ENCODE data around the gene AKAP11.

The AKAP11 gene

GRCh38 chr13:42270857-42271215 lies 1.1 kb upstream of the AKAP11 start:
- TF ChIP-seq CTCF (conservative IDR thresholded peaks at IDR 0.05; ENCODE audit: control insufficient read depth, insufficient read depth, low read depth, low read length), result no peak
- peak overlapping the region; percentile 75 for H3K4me3 ChIP-seq (ENCODE audit: control insufficient read depth, low read depth, low read length)
- no peak for DNase-seq (ENCODE audit: low read depth)

- peak; percentile 98 for DNase-seq (ENCODE audit: low read depth)
- H3K4me3 ChIP-seq (ENCODE audit: control insufficient read depth, low read depth, low read length), result peak overlapping the region; percentile 76
- TF ChIP-seq CTCF (conservative IDR thresholded peaks at IDR 0.05; ENCODE audit: control insufficient read depth, insufficient read depth, low read depth, low read length), result no peak
Observed at GRCh38 chr13:42271337-42272114, 426 bp upstream of the AKAP11 start.

- TF ChIP-seq CTCF (conservative IDR thresholded peaks at IDR 0.05; ENCODE audit: control insufficient read depth, insufficient read depth, low read depth, low read length), result no peak
- no peak for DNase-seq (ENCODE audit: low read depth)
- peak overlapping the region; percentile 76 for H3K4me3 ChIP-seq (ENCODE audit: control insufficient read depth, low read depth, low read length)
Observed at GRCh38 chr13:42272804-42273175, 838 bp downstream of the AKAP11 start.

- TF ChIP-seq CTCF (conservative IDR thresholded peaks at IDR 0.05; ENCODE audit: control insufficient read depth, insufficient read depth, low read depth, low read length), result no peak
- DNase-seq (ENCODE audit: low read depth), result no peak
- H3K4me3 ChIP-seq (ENCODE audit: control insufficient read depth, low read depth, low read length), result no peak overlapping the region
Observed at GRCh38 chr13:42274386-42275097, 2.6 kb downstream of the AKAP11 start.

- peak; percentile 14 for DNase-seq (ENCODE audit: low read depth)
- no peak overlapping the region for H3K4me3 ChIP-seq (ENCODE audit: control insufficient read depth, low read depth, low read length)
- no peak for TF ChIP-seq CTCF (conservative IDR thresholded peaks at IDR 0.05; ENCODE audit: control insufficient read depth, insufficient read depth, low read depth, low read length)
Observed at GRCh38 chr13:42275098-42275471, 3.1 kb downstream of the AKAP11 start.

GRCh38 chr13:42275506-42275905 lies 3.6 kb downstream of the AKAP11 start:
- no peak for TF ChIP-seq CTCF (conservative IDR thresholded peaks at IDR 0.05; ENCODE audit: control insufficient read depth, insufficient read depth, low read depth, low read length)
- DNase-seq (ENCODE audit: low read depth), result no peak
- H3K4me3 ChIP-seq (ENCODE audit: control insufficient read depth, low read depth, low read length), result no peak overlapping the region
